ENCODE results near the gene SLC22A12. TPM values are rescaled to one million over a fixed set of nuclear protein-coding genes. Genes with fewer than 3 reads are reported as not detected.
A peak's percentile ranks its signal among the peaks of the same experiment; 100 is the strongest.

Gene SLC22A12
- total RNA-seq, 1 donor from 2014 or later: not detected

- ATAC-seq (ENCODE audit: poor library complexity): peak; percentile 36
- no peak for DNase-seq
- intact Hi-C loops (cut with DNase I): no loop called here
Measured at GRCh38 chr11:64638018-64638665, 47.1 kb downstream of the SLC22A12 start.

DNA sequence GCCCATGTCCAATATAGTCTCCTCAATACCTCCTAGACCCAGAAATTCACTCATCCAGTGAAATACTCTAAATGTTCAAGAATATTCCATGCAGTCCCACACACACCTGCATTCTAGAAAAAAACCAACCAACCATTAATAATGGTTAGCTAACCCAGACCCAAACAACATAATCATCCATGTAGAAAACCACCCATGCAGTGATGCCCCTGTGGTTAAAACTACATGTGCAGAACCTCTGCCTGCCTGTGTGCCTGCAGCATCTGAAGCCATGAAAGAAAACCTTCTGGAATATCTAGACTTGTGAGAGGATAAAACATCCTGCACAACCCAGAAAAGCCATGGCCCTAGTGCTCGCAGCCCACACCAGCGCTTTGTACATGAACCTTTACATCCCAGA lies 47.8 kb downstream of the SLC22A12 start:
- DNase-seq (no peak), ATAC-seq (ENCODE audit: poor library complexity) (no peak)
- intact Hi-C loops (cut with DNase I): no loop called here

DNA sequence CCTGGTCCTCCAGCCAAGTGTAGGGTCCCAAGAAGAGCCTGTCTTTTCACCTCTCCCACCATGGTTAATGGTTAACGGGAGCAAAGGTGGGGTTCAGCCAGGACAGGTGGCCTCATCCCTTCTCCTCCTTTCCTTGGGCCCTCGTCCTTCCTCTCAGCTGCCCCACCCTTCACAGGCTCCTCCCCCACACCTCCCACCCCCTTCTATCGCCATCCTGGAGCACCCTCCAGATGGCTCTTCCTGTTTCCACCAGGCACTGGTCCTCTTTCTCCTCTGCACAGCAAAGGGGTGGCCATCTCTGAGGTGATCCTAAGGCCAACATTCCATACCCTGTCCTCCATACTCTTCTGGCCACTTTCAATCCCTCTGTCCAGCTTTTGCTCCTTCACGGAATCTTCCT lies 48.9 kb downstream of the SLC22A12 start:
- no peak for DNase-seq
- intact Hi-C loops (cut with DNase I): no loop called here
- no peak for ATAC-seq (ENCODE audit: poor library complexity)

DNA sequence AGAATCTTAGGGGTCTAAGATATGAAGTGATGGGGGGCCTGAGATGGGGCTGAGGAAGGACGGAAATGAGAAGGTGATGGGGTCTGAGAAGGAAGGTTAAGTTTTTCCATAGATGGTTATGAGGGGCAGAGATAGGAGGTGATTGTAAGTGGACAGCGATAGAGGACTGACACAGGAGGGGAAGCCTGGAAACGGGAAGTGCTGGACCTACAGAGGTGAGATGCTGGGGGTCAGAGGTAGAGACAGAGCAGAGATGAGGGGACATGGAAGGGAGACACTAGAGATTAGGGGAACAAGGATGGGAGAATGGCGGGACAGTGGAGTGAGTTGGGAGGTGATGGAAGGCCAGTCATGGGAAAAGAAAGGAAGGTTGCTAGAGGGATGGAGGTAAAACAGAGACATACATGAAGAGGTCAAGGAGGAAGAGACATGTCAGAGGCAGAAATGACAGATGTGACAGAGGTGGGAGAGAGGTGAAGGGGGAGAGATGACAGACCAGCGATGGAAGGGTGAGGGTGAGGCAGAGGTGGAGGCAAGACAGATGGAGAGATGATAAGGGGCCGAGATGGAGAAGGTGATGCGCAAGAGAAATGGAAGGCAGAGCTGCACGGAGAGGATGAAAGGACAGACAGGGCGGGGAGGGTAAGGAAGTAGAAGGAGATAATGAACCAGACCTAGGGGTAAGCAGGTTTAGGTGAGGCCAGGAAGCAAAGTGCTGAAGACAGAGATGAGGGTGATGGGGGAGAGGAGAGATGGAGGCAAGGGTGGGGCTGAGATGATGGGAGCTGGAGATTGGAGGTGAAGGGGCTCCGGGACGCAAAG lies 50.8 kb downstream of the SLC22A12 start:
- DNase-seq (no peak), ATAC-seq (ENCODE audit: poor library complexity) (no peak)
- intact Hi-C loops (cut with DNase I): no loop called here

DNA sequence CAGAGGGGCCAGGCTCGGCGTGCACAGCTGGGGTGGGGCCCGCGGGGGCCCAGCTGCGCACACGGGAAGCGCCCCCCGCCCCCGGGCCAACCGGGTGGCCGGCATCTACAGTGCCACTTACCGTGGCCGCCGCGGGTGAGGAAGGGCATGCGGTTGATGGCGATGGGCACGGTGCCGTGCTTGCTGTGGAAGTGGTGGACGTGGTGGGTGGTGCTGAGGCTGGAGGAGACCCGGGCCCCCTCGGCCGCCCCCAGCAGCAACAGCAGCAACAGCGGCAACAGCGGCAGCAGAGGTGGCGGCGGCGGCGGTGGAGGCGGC lies 51.4 kb downstream of the SLC22A12 start:
- intact Hi-C loops (cut with DNase I): no loop called here
- DNase-seq: no peak
- ATAC-seq (ENCODE audit: poor library complexity): no peak

DNA sequence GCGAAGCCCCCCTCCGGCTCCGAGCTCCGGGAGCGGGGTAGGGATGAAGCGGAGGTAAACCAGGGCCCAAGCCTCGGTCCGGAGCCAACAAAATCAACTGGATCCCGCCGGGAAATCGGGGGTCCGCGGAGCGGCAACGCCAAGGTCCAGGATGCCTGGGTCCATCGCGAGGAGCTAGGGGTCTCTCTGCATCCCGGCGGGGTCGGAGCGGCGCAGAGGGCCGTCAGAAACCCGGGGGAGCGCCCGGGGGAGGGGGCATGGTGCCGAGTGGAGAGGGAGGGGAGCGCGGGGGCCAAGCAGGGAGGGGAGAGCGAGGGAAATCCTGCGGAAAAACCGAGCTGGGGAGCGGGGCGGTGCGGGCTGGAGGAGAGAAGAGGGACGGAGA lies 51.8 kb downstream of the SLC22A12 start:
- ATAC-seq (ENCODE audit: poor library complexity): no peak
- intact Hi-C loops (cut with DNase I): no loop called here
- DNase-seq: no peak

- no peak for DNase-seq
- intact Hi-C loops (cut with DNase I): no loop called here
- ATAC-seq (ENCODE audit: poor library complexity): peak; percentile 59
Measured at GRCh38 chr11:64643256-64643881, 52.3 kb downstream of the SLC22A12 start.

- no peak for ATAC-seq (ENCODE audit: poor library complexity)
- intact Hi-C loops (cut with DNase I): no loop called here
- no peak for DNase-seq
Measured at GRCh38 chr11:64643920-64644646, 53.1 kb downstream of the SLC22A12 start.

GRCh38 chr11:64644647-64645275 lies 53.7 kb downstream of the SLC22A12 start:
- intact Hi-C loops (cut with DNase I): no loop called here
- ATAC-seq (ENCODE audit: poor library complexity): no peak
- no peak for DNase-seq

DNA sequence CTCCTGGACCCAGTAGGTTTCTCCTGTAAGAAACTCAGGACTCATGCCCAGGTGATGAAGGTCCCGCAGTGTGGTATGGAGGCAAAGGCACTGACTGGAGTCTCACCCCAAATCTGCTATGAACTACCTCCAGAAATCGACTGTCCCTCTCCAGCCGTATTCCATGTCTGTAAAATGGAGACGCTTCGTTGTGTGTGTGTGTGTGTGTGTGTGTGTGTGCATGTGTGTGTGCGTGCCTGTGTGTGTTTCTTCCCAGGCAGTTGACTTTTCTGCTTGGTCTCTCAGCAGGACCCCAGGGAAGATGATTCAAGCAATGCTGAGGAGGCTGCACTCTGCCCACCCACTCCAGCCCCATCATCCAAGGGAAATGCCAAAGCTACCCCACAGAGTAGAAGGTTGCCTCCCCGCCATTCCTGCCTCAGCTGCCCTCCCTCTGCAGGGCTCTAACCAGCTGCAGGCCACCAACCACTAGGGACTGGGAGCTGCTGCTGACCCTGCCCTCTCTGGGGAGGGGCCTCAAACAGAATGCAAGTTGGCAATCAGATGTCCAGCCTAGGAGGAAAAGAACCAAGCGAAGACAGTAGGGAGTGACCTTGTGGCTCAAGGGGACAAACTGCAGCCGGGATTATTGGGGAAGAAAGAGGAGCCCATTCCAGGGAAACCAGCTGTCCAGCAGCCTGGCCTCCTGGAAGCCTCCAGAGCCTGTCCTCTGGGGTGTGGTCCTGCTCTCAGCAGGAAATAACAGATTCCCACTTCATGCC lies 56.2 kb downstream of the SLC22A12 start:
- intact Hi-C loops (cut with DNase I): no loop called here
- no peak for ATAC-seq (ENCODE audit: poor library complexity)
- no peak for DNase-seq

DNA sequence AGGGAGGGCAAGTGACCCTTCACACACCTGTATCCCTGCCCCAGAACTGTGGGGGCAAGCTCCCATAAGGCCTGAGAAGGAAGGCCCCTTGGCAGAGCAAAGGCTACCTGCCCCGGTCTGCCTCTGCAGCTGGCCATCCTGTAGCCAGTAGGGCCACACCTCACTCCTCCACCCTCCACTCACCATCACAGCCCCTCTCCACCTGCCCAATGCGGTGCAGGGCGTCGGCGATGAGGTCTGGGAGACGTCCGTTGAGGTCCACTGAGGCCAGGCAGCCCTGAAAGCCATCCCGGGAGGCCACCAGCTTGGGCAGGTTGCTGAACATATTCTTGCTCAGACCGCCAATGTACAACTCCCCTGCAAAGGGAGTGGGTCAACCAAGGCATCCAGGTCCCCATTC lies 57.5 kb downstream of the SLC22A12 start:
- DNase-seq: no peak
- ATAC-seq (ENCODE audit: poor library complexity): no peak
- intact Hi-C loops (cut with DNase I): no loop called here

GRCh38 chr11:64649291-64649697 lies 58.3 kb downstream of the SLC22A12 start:
- intact Hi-C loops (cut with DNase I): no loop called here
- ATAC-seq (ENCODE audit: poor library complexity): no peak
- DNase-seq: no peak

GRCh38 chr11:64650923-64651523 lies 60.0 kb downstream of the SLC22A12 start:
- ATAC-seq (ENCODE audit: poor library complexity): no peak
- intact Hi-C loops (cut with DNase I): no loop called here
- no peak for DNase-seq

Other genes with a start within 250 kb of the SLC22A12 start
- gene RPS6KA4, start 232.1 kb upstream of the SLC22A12 start, total RNA-seq: 14.6 TPM
- gene SLC22A11, start 35.3 kb upstream of the SLC22A12 start, total RNA-seq: not detected
- 0.86 TPM for gene NRXN2, start 132.0 kb downstream of the SLC22A12 start, total RNA-seq
- 38.4 TPM for gene RASGRP2, start 152.9 kb downstream of the SLC22A12 start, total RNA-seq
- 183 TPM for gene PYGM, start 168.8 kb downstream of the SLC22A12 start, total RNA-seq
- gene SF1, start 187.3 kb downstream of the SLC22A12 start, total RNA-seq: 182 TPM
- gene MAP4K2, start 212.0 kb downstream of the SLC22A12 start, total RNA-seq: 7.7 TPM
- 8.6 TPM for gene MEN1, start 219.3 kb downstream of the SLC22A12 start, total RNA-seq

Measured in Right ventricle myocardium superior (tissue), 1 donor.